Neural cell (in vitro differentiated cells): ENCODE measurements around the gene ST6GALNAC3. TPM values are rescaled to one million over a fixed set of nuclear protein-coding genes. Genes with fewer than 3 reads are reported as not detected.

Source experiments
- H2AFZ ChIP-seq: fragments of 200-600, 300-800 bp; sonication (generic), shearing (Covaris generic); 2 replicates; pipeline ENCODE4 v1.6.0; 2014; ENCODE audit warnings: low read depth, mild to moderate bottlenecking, antibody characterized with exemption, low read length, moderate library complexity
- H3F3A ChIP-seq: fragments of 200-600 bp; shearing (Covaris generic); 2 replicates; pipeline ENCODE4 v1.6.1; 2016; ENCODE audit warnings: mild to moderate bottlenecking, moderate library complexity, mixed read lengths, antibody characterized with exemption, low read length; ENCODE audit not compliant: insufficient read depth, poor library complexity, severe bottlenecking
- H3K27ac ChIP-seq: fragments of 200-600, 300-800 bp; sonication (generic), shearing (Covaris generic); 2 replicates; pipeline ENCODE4 v1.5.1; 2014; ENCODE audit warnings: mild to moderate bottlenecking, low read length, moderate library complexity
- H3K27me3 ChIP-seq: fragments of 300-800, 200-600 bp; sonication (generic), shearing (Covaris generic); 2 replicates; pipeline ENCODE4 v1.6.0; 2014; ENCODE audit warnings: mild to moderate bottlenecking, low read depth, low read length, moderate library complexity; ENCODE audit not compliant: insufficient read depth
- H3K36me3 ChIP-seq: fragments of 300-800, 200-600 bp; sonication (generic), shearing (Covaris generic); 2 replicates; pipeline ENCODE4 v1.5.1; 2014; ENCODE audit warnings: mild to moderate bottlenecking, antibody characterized with exemption, low read length, moderate library complexity; ENCODE audit not compliant: insufficient read depth
- H3K4me2 ChIP-seq: fragments of 300-800, 200-600 bp; sonication (generic), shearing (Covaris generic); 2 replicates; pipeline ENCODE4 v1.6.0; 2014; ENCODE audit warnings: mild to moderate bottlenecking, low read length
- H3K4me3 ChIP-seq: fragments of 300-800, 200-600 bp; sonication (generic), shearing (Covaris generic); 2 replicates; pipeline ENCODE4 v1.5.1; 2014; ENCODE audit warnings: mild to moderate bottlenecking, low read length, moderate library complexity
- H3K79me2 ChIP-seq: fragments of 200-600 bp; shearing (Covaris generic); replicated peaks from 2 replicates; pipeline ENCODE4 v1.6.0; 2014; ENCODE audit warnings: mild to moderate bottlenecking, low read length, moderate library complexity; ENCODE audit not compliant: insufficient read depth
- H3K9ac ChIP-seq: fragments of 300-800, 200-600 bp; sonication (generic), shearing (Covaris generic); 2 replicates; pipeline ENCODE4 v1.6.1; 2016; ENCODE audit warnings: mild to moderate bottlenecking, low read length, mixed read lengths
- H3K9me2 ChIP-seq: fragments of 200-600 bp; shearing (Covaris generic); 2 replicates; pipeline ENCODE4 v1.6.1; 2016; ENCODE audit warnings: mild to moderate bottlenecking, low read length, mixed read lengths; ENCODE audit not compliant: insufficient read depth
- H3K9me3 ChIP-seq: fragments of 200-600, 300-800 bp; sonication (generic), shearing (Covaris generic); 2 replicates; pipeline ENCODE4 v1.6.1; 2016; ENCODE audit warnings: mild to moderate bottlenecking, mixed run types, low read length, moderate library complexity, mixed read lengths
- H4K20me1 ChIP-seq: fragments of 200-600 bp; shearing (Covaris generic); 2 replicates; pipeline ENCODE4 v1.6.1; 2016; ENCODE audit warnings: mild to moderate bottlenecking, mixed run types; ENCODE audit not compliant: insufficient read depth
- EP300 ChIP-seq: fragments of 450-650 bp; conservative IDR thresholded peaks from 2 replicates; pipeline ENCODE4 v1.6.1; 2014; ENCODE audit warnings: antibody characterized with exemption, mild to moderate bottlenecking, moderate library complexity; ENCODE audit not compliant: poor library complexity, severe bottlenecking
- EZH2 ChIP-seq: fragments of 200-600, 300-800 bp; shearing (Covaris generic), sonication (generic); IDR thresholded peaks from 2 replicates; pipeline ENCODE4 v1.6.1; 2014; ENCODE audit warnings: antibody characterized with exemption, low read length, borderline replicate concordance, mild to moderate bottlenecking; ENCODE audit not compliant: insufficient read depth, poor library complexity, severe bottlenecking
- MXI1 ChIP-seq: fragments of 450-650 bp; conservative IDR thresholded peaks from 2 replicates; pipeline ENCODE4 v1.6.1; 2014; ENCODE audit warnings: antibody characterized with exemption, mild to moderate bottlenecking; ENCODE audit not compliant: poor library complexity, severe bottlenecking
- POLR2AphosphoS5 ChIP-seq: IDR thresholded peaks from 2 replicates; pipeline ENCODE4 v1.6.1; 2012
- RAD21 ChIP-seq: fragments of 450-650 bp; conservative IDR thresholded peaks from 2 replicates; pipeline ENCODE4 v1.6.1; 2014; ENCODE audit warnings: antibody characterized with exemption, mild to moderate bottlenecking, moderate library complexity
- SMC3 ChIP-seq: fragments of 450-650 bp; conservative IDR thresholded peaks from 2 replicates; pipeline ENCODE4 v1.6.1; 2014; ENCODE audit warnings: antibody characterized with exemption, mild to moderate bottlenecking, moderate library complexity; ENCODE audit not compliant: poor library complexity
- TAF1 ChIP-seq: IDR thresholded peaks from 2 replicates; pipeline ENCODE4 v1.6.1; 2012; ENCODE audit warnings: low read depth
- polyA plus RNA-seq: library from polyadenylated mRNA; depleted of rRNA; stranded (reverse); fragments of >200 nt; gene quantifications from 2 replicates; pipeline ENCODE4 v1.2.3, GENCODE V29; 2014
- TF ChIP-seq, protein P1 (sequence below): IDR thresholded peaks from 2 replicates; pipeline ENCODE4 v1.6.1; 2012; ENCODE audit warnings: borderline replicate concordance
- TF ChIP-seq, protein P2 (sequence below): fragments of 450-650 bp; IDR thresholded peaks from 2 replicates; pipeline ENCODE4 v1.5.1; 2014; ENCODE audit warnings: antibody characterized with exemption, mild to moderate bottlenecking, moderate library complexity; ENCODE audit not compliant: poor library complexity, severe bottlenecking

ST6GALNAC3 gene
- polyA plus RNA-seq, 1 donor from 2014 or later = 3.6 TPM

DNA sequence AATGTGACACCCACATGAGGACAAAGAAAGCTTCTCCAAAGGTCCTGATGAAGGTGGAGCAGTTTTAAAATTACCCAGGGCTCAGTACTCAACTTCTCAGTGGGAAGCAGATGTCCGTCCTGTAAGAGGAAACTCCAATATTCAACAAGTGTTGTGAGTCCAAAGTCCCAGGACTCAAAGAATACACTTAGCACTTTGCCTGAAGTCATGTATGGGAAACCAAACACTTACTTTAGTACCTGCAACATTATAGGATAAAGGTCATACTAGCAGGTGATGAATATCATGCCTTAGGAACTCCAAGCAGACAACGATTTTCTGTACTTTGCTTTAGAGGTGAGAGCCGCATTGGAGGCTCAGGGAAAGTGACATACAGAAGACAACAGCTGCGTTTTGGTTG is 37.2 kb upstream of the ST6GALNAC3 start:
- H3K9me3 ChIP-seq = no peaks in the 10 kb centered on the region

GRCh38 chr1:76038287-76039004 is 36.1 kb upstream of the ST6GALNAC3 start:
- no peak overlapping the region for H3K4me2 ChIP-seq
- no peaks in the 10 kb centered on the region for H4K20me1 ChIP-seq
- no peaks in the 10 kb centered on the region for H3K79me2 ChIP-seq
- H3K9me2 ChIP-seq = no peaks in the 10 kb centered on the region
- TF ChIP-seq EZH2 (no peak), POLR2AphosphoS5 (no peak), SMC3 (no peak), MXI1 (no peak), TAF1 (no peak), EP300 (no peak), RAD21 (no peak)
- TF ChIP-seq, protein P1, sequence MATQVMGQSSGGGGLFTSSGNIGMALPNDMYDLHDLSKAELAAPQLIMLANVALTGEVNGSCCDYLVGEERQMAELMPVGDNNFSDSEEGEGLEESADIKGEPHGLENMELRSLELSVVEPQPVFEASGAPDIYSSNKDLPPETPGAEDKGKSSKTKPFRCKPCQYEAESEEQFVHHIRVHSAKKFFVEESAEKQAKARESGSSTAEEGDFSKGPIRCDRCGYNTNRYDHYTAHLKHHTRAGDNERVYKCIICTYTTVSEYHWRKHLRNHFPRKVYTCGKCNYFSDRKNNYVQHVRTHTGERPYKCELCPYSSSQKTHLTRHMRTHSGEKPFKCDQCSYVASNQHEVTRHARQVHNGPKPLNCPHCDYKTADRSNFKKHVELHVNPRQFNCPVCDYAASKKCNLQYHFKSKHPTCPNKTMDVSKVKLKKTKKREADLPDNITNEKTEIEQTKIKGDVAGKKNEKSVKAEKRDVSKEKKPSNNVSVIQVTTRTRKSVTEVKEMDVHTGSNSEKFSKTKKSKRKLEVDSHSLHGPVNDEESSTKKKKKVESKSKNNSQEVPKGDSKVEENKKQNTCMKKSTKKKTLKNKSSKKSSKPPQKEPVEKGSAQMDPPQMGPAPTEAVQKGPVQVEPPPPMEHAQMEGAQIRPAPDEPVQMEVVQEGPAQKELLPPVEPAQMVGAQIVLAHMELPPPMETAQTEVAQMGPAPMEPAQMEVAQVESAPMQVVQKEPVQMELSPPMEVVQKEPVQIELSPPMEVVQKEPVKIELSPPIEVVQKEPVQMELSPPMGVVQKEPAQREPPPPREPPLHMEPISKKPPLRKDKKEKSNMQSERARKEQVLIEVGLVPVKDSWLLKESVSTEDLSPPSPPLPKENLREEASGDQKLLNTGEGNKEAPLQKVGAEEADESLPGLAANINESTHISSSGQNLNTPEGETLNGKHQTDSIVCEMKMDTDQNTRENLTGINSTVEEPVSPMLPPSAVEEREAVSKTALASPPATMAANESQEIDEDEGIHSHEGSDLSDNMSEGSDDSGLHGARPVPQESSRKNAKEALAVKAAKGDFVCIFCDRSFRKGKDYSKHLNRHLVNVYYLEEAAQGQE = no peak
- TF ChIP-seq, protein P2, sequence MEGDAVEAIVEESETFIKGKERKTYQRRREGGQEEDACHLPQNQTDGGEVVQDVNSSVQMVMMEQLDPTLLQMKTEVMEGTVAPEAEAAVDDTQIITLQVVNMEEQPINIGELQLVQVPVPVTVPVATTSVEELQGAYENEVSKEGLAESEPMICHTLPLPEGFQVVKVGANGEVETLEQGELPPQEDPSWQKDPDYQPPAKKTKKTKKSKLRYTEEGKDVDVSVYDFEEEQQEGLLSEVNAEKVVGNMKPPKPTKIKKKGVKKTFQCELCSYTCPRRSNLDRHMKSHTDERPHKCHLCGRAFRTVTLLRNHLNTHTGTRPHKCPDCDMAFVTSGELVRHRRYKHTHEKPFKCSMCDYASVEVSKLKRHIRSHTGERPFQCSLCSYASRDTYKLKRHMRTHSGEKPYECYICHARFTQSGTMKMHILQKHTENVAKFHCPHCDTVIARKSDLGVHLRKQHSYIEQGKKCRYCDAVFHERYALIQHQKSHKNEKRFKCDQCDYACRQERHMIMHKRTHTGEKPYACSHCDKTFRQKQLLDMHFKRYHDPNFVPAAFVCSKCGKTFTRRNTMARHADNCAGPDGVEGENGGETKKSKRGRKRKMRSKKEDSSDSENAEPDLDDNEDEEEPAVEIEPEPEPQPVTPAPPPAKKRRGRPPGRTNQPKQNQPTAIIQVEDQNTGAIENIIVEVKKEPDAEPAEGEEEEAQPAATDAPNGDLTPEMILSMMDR = no peak
- H3K27ac ChIP-seq = no peak overlapping the region
- H3K9me3 ChIP-seq = no peaks in the 10 kb centered on the region
- no peak overlapping the region for H3K9ac ChIP-seq
- H3K36me3 ChIP-seq = no peaks in the 10 kb centered on the region
- no peak overlapping the region for H3K4me3 ChIP-seq
- H3F3A ChIP-seq = no peaks in the 10 kb centered on the region
- H2AFZ ChIP-seq = no peak overlapping the region
- H3K27me3 ChIP-seq = no peaks in the 10 kb centered on the region

More for the DNA sequence above, 37.2 kb upstream of the ST6GALNAC3 start:
- H3K27me3 ChIP-seq = no peaks in the 10 kb centered on the region
- H3K36me3 ChIP-seq = no peaks in the 10 kb centered on the region
- H3K79me2 ChIP-seq = no peaks in the 10 kb centered on the region
- no peak overlapping the region for H3K27ac ChIP-seq
- H2AFZ ChIP-seq = no peak overlapping the region
- H3K4me2 ChIP-seq = no peak overlapping the region
- no peaks in the 10 kb centered on the region for H3F3A ChIP-seq
- TF ChIP-seq EP300 = no peak
- TF ChIP-seq SMC3 = no peak
- TF ChIP-seq, protein P1 = no peak
- TF ChIP-seq EZH2 = no peak
- no peak for TF ChIP-seq POLR2AphosphoS5
- no peak for TF ChIP-seq RAD21
- TF ChIP-seq, protein P2 = no peak
- H4K20me1 ChIP-seq = no peaks in the 10 kb centered on the region
- H3K4me3 ChIP-seq = no peak overlapping the region
- no peak overlapping the region for H3K9ac ChIP-seq
- no peaks in the 10 kb centered on the region for H3K9me2 ChIP-seq
